K562 (cell line): ENCODE results near the gene RXFP3.

Source experiments
- CEBPB ChIP-seq: fragments of 450-650 bp; IDR thresholded peaks from 2 replicates; pipeline ENCODE4 v1.6.1; 2016; ENCODE audit warnings: missing genetic modification characterization, missing compliant biosample characterization
- EZH2 ChIP-seq: IDR thresholded peaks from 2 replicates; pipeline ENCODE4 v1.6.1; 2012; ENCODE audit warnings: low read depth, mild to moderate bottlenecking, inconsistent platforms, low read length, borderline replicate concordance
- RAD21 ChIP-seq, 2 experiments: fragments of 250-450 bp in 1 of 2; fragments of 450-650 bp in 1 of 2; sonication (Bioruptor Pico) in 1 of 2; formaldehyde crosslinking in 1 of 2; IDR thresholded peaks in 1 of 2; conservative IDR thresholded peaks in 1 of 2; 2 replicates each; pipeline versions ENCODE4 v1.4.0 to v1.8.0; 2020 to 2022; ENCODE audit warnings: mild to moderate bottlenecking in 2 of 2, moderate library complexity in 1 of 2
- YY1 ChIP-seq, 3 experiments: IDR thresholded peaks; 2 replicates each; pipeline ENCODE4 v1.6.1; 2011; ENCODE audit warnings: low read length in 2 of 3, mild to moderate bottlenecking in 2 of 3, moderate library complexity in 2 of 3, borderline replicate concordance in 1 of 3, control low read depth in 1 of 3, low read depth in 1 of 3; ENCODE audit not compliant: insufficient read depth in 3 of 3, insufficient replicate concordance in 2 of 3, control insufficient read depth in 1 of 3, insufficient read length in 1 of 3; ENCODE audit errors: extremely low read depth in 1 of 3

GRCh38 chr5:33890131-33891032, 45.8 kb upstream of the RXFP3 start:
- TF ChIP-seq YY1 (IDR thresholded peaks at IDR 0.05; ENCODE audit: borderline replicate concordance in 1 of 3, control insufficient read depth in 1 of 3, extremely low read depth in 1 of 3, insufficient read depth in 3 of 3, insufficient read length in 1 of 3, insufficient replicate concordance in 2 of 3, low read depth in 1 of 3, low read length in 2 of 3): no peak
- no peak for TF ChIP-seq CEBPB (tag)
- TF ChIP-seq RAD21 (CRISPR knock-in tag; conservative IDR thresholded peaks at IDR 0.05 in 1 of 2, IDR thresholded peaks at IDR 0.05 in 1 of 2): no peak
- TF ChIP-seq EZH2: no peak
